Tongue (tissue), 2 donors: Measurements from ENCODE around the gene AGAP1. TPM values are rescaled to one million over a fixed set of nuclear protein-coding genes. Genes with fewer than 3 reads are reported as not detected.

ENCODE experiments used
- DNase-seq: peaks from one replicate; pipeline ENCODE4 v3.0.0-alpha.2; 2015
- total RNA-seq: library from RNA; depleted of rRNA; stranded (reverse); fragments of >200 nt; gene quantifications from one replicate; pipeline ENCODE4 v1.2.3, GENCODE V29; 2014

Gene AGAP1
- total RNA-seq, 1 donor from 2014 or later, result 33.0 TPM

- peak; percentile 38 for DNase-seq
These were observed 144.9 kb downstream of the AGAP1 start for GRCh38 chr2:235638541-235639427.

- DNase-seq, result peak; percentile 96
These were observed 145.6 kb downstream of the AGAP1 start for GRCh38 chr2:235639428-235639773.

GRCh38 chr2:235639885-235640284, 146.0 kb downstream of the AGAP1 start:
- no peak for DNase-seq

- DNase-seq, result no peak
These were observed 146.5 kb downstream of the AGAP1 start for GRCh38 chr2:235640377-235640776.

GRCh38 chr2:235640926-235641723, 147.3 kb downstream of the AGAP1 start:
- no peak for DNase-seq

GRCh38 chr2:235641956-235642355, 148.1 kb downstream of the AGAP1 start:
- DNase-seq, result no peak

GRCh38 chr2:235642446-235643098, 148.7 kb downstream of the AGAP1 start:
- DNase-seq, result peak; percentile 80

GRCh38 chr2:235643680-235644511, 150.1 kb downstream of the AGAP1 start:
- DNase-seq, result peak; percentile 76

GRCh38 chr2:235647264-235647663, 153.4 kb downstream of the AGAP1 start:
- no peak for DNase-seq

- DNase-seq, result peak; percentile 80
These were observed 154.0 kb downstream of the AGAP1 start for GRCh38 chr2:235647877-235648276.

GRCh38 chr2:235649418-235649817, 155.6 kb downstream of the AGAP1 start:
- no peak for DNase-seq

GRCh38 chr2:235651643-235652042, 157.8 kb downstream of the AGAP1 start:
- DNase-seq, result no peak

- no peak for DNase-seq
These were observed 160.4 kb downstream of the AGAP1 start for GRCh38 chr2:235654103-235654813.

- peak; percentile 71 for DNase-seq
These were observed 164.7 kb downstream of the AGAP1 start for GRCh38 chr2:235658351-235659174.

- peak; percentile 69 for DNase-seq
These were observed 166.0 kb downstream of the AGAP1 start for GRCh38 chr2:235659767-235660322.

GRCh38 chr2:235660484-235661082, 166.7 kb downstream of the AGAP1 start:
- DNase-seq, result no peak

GRCh38 chr2:235661167-235661937, 167.5 kb downstream of the AGAP1 start:
- peak; percentile 51 for DNase-seq

GRCh38 chr2:235661952-235662351, 168.1 kb downstream of the AGAP1 start:
- no peak for DNase-seq

- no peak for DNase-seq
These were observed 170.0 kb downstream of the AGAP1 start for GRCh38 chr2:235663875-235664274.
